PC-9 (cell line): ENCODE measurements around the gene ASCC1.

ENCODE experiments used
- EZH2 ChIP-seq: fragments of 200-600 bp; sonication (generic); IDR thresholded peaks from 2 replicates; pipeline ENCODE4 v1.8.0; 2017; ENCODE audit warnings: antibody characterized with exemption, low read depth
- TF ChIP-seq, protein P1 (sequence below): fragments of 200-600 bp; sonication (generic); conservative IDR thresholded peaks from 2 replicates; pipeline ENCODE4 v1.6.1; 2017; ENCODE audit warnings: mixed run types, antibody characterized with exemption, mild to moderate bottlenecking, moderate library complexity

DNA sequence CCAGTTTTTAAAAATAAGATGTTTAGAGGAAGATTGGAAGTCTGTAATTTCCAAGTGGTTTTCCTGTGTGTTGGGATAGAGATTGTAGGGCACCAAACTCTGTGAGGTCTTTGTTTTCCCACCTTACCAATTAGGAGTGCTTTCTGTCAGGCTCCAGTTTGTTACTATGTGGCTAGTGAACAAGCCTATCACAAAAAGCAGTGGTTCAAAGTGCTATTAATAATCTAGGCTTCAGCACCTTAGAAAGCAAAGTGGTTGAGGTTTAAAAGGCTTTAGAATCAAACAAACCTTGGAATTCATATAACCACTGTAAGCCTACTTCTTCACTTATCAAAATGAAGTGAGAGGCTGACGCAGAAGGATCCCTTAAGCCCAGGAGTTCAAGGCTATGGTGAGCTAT, 11.4 kb downstream of the ASCC1 start:
- TF ChIP-seq, protein P1, sequence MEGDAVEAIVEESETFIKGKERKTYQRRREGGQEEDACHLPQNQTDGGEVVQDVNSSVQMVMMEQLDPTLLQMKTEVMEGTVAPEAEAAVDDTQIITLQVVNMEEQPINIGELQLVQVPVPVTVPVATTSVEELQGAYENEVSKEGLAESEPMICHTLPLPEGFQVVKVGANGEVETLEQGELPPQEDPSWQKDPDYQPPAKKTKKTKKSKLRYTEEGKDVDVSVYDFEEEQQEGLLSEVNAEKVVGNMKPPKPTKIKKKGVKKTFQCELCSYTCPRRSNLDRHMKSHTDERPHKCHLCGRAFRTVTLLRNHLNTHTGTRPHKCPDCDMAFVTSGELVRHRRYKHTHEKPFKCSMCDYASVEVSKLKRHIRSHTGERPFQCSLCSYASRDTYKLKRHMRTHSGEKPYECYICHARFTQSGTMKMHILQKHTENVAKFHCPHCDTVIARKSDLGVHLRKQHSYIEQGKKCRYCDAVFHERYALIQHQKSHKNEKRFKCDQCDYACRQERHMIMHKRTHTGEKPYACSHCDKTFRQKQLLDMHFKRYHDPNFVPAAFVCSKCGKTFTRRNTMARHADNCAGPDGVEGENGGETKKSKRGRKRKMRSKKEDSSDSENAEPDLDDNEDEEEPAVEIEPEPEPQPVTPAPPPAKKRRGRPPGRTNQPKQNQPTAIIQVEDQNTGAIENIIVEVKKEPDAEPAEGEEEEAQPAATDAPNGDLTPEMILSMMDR, result no peak
- TF ChIP-seq EZH2, result no peak
